ENCODE measurements around the gene PDSS2.
"Not testable (repeated sequence)": the region's sequence is repeated elsewhere in the genome, so short reads cannot be mapped to it uniquely, and the experiment has no call there.

PDSS2 gene

DNA sequence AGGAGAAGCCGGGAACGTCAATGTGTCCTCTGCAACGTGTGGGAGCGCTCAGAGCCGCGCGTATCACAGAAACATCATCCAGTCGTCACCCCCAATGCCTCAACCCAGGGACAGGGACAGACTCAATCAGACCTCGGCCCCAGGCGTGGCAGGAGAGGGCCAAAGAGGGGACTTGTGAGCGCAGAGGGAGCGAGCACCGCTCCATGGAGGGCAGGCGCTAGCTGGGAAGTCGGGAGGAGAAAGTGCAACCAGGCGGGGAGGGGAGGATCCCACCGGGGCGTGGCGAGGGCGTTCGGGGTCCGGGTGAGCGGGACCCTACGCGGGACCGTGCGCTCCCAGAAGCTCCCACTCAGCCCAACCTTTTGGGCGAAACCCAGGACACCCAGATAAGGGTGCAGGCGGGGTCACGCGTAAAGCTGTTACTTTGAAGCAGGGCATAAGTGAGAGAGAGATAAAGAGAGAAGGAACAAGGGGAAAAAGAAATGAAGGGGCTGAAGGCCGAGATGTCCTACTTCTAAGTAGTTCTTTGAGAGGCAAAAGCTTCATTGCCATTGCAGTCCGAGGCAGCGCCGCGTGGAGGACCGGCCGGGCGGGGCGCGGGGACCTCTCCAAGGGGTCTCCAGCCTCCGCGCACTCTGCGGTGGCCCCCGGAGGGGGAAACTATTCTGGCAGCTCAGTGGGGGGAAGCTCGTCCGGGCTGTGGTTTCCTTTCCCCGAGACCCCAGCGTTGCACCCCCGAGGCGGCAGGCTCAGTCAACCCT is 29.7 kb upstream of the PDSS2 start:
- Mint-ChIP-seq H3K27ac (peak overlapping the region; percentile 27), H3K36me3 (no peaks in the 10 kb centered on the region), H3K9me3 (no peaks in the 10 kb centered on the region), H3K4me3 (peak overlapping the region; percentile 87), H3K4me1 (peaks cover 23% of the 10 kb centered on the region)
- DNase-seq (ENCODE audit: low spot score in 2 of 2): peak; percentile 9 to 63
- peak; percentile 40 for ATAC-seq

GRCh38 chr6:107488174-107488874 is 29.0 kb upstream of the PDSS2 start:
- peak overlapping the region; percentile 87 for H3K4me3 Mint-ChIP-seq
- H3K4me1 Mint-ChIP-seq: peaks cover 23% of the 10 kb centered on the region
- DNase-seq (ENCODE audit: low spot score in 2 of 2) (no peak), ATAC-seq (no peak)
- H3K27ac Mint-ChIP-seq: peak overlapping the region; percentile 27
- no peaks in the 10 kb centered on the region for H3K36me3 Mint-ChIP-seq
- no peaks in the 10 kb centered on the region for H3K9me3 Mint-ChIP-seq

DNA sequence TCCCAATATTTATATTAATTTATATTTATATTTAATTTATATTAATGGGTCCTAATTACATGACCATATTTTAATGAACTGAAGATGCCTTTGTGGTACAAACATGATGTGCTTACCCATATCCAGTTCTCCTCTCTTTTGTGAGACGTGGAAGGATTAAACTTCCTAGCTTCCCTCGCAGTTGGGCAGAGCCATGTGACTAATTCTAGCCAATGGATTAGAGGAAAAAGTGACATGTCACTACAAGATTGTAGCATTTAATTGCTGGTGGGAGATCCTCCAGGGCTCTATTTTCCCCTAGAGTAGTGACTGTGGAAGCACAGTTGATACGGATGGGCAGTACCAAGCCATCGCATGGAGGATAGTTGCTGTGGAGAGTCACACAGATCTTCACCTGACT is 25.8 kb upstream of the PDSS2 start:
- Mint-ChIP-seq H3K4me1 (peaks cover 16% of the 10 kb centered on the region), H3K36me3 (no peaks in the 10 kb centered on the region), H3K27ac (no peak overlapping the region), H3K4me3 (no peak overlapping the region), H3K9me3 (no peaks in the 10 kb centered on the region)
- ATAC-seq (no peak), DNase-seq (ENCODE audit: low spot score in 2 of 2) (no peak)

DNA sequence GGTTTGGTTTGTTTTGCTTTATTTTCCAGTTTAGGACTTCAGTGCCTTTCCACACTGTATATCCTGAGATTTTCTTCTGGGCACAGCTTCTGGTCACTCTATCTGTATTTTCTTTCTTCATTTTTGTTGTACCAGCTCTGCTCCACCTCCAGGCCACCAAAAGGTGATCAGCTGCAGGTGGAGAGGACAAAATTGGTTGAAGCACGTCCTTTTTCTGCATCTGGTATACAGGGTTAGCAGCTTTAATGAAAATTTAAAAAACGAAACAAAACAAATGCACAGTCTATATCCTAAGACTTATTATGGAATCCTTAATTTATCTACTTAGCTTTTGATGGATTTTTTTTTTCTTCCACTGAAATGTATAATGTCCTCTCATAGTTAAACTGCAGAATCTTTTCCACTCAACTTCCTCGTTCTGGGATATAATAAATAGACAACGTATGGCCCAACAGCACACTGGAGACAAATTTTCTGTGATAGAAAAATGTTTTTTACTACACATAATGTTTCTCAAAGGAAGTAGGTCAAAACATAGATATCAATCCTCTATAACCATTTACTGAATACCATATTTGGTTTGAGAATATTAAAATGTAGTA is 19.8 kb upstream of the PDSS2 start:
- H3K27ac Mint-ChIP-seq: no peak overlapping the region
- no peaks in the 10 kb centered on the region for H3K4me1 Mint-ChIP-seq
- ATAC-seq (no peak), DNase-seq (ENCODE audit: low spot score in 2 of 2) (no peak)
- no peaks in the 10 kb centered on the region for H3K36me3 Mint-ChIP-seq
- no peak overlapping the region for H3K4me3 Mint-ChIP-seq
- no peaks in the 10 kb centered on the region for H3K9me3 Mint-ChIP-seq

DNA sequence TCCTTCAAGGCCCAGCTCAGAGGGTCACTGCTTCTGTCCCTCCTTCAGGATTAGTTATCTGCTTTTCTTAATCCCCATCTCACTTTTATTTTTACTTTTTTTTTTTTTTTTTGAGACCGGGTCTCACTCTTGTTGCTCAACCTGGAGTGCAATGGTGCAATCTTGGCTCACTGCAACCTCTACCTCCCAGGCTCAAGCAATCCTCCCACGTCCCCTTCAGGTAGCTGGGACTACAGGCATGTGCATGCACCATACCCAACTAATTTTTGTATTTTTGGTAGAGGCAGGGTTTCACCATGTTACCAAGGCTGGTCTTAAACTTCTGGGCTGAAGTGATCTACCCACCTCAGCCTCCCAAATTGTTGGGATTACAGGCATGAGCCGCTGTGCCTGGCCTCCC is 16.5 kb upstream of the PDSS2 start:
- not testable (repeated sequence) for H3K36me3 Mint-ChIP-seq; ATAC-seq; H3K9me3 Mint-ChIP-seq; H3K4me1 Mint-ChIP-seq; DNase-seq (ENCODE audit: low spot score in 2 of 2); H3K27ac Mint-ChIP-seq; H3K4me3 Mint-ChIP-seq

DNA sequence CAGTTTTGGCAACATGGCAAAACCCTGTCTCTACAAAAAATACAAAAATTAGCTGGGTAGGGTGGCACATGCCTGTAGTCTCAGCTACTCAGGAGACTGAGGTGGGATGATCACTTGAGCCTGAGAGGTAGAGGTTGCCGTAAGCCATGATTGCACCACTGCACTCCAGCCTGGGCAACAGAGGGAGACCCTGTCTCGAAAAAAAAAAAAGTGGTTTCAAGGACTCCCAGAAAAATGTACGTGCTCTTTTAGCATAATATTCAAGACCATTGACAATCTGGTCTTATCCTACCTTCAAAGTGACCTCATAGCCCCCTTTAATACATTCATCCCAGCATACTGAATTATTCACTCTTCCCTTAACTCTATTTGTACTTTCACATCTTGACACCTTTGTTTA is 16.0 kb upstream of the PDSS2 start:
- not testable (repeated sequence) for DNase-seq (ENCODE audit: low spot score in 2 of 2); H3K27ac Mint-ChIP-seq; ATAC-seq; H3K4me3 Mint-ChIP-seq; H3K36me3 Mint-ChIP-seq; H3K4me1 Mint-ChIP-seq; H3K9me3 Mint-ChIP-seq

- no peak overlapping the region for H3K27ac Mint-ChIP-seq
Observed at GRCh38 chr6:107473660-107474059, 14.3 kb upstream of the PDSS2 start.

DNA sequence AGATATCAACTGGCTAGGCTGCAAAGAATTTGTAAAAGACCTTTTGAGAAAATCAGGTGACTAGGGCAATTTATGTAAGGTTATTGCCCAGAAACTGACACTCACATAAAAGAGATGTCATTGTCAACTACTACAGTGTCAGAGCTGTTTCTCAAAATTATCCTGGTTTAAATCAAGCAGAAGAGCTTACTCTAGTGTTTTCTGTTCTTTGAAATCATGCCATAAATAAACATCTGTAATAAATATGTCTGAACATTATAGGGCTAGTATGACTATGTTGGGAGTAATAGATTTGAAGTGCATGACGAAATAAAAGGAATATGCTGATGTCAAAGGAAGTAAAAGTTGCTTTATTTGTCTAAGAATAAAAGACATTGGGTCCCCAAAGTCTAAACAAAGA is 11.0 kb upstream of the PDSS2 start:
- DNase-seq (ENCODE audit: low spot score in 2 of 2) (no peak), ATAC-seq (no peak)
- Mint-ChIP-seq H3K4me1 (no peaks in the 10 kb centered on the region), H3K4me3 (no peak overlapping the region), H3K36me3 (no peaks in the 10 kb centered on the region), H3K9me3 (no peaks in the 10 kb centered on the region), H3K27ac (no peak overlapping the region)

More at GRCh38 chr6:107473660-107474059, 14.3 kb upstream of the PDSS2 start:
- no peak overlapping the region for H3K4me3 Mint-ChIP-seq
- no peaks in the 10 kb centered on the region for H3K9me3 Mint-ChIP-seq
- H3K4me1 Mint-ChIP-seq: no peaks in the 10 kb centered on the region
- DNase-seq (ENCODE audit: low spot score in 2 of 2) (no peak), ATAC-seq (no peak)
- H3K36me3 Mint-ChIP-seq: no peaks in the 10 kb centered on the region

DNA sequence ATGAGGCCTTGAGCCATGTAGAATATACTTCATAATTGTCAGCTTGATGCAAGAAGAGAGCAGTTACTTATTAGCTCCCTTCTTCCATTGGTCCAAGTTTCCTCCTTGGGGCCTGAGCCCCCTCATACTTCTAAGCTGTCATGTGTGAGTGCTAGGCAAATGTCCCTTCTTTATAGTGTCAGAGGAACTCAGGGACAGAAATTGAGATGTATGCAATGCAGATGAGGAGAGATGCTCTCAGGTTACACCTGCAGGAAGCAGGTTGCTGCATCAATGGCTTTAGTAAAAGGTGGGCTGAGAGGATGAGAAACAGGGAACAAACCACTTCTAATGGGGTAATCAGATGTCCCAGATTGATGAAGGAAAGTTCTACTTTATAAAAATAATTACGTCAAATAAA is 6.7 kb upstream of the PDSS2 start:
- H3K4me3 Mint-ChIP-seq: no peak overlapping the region
- ATAC-seq (no peak), DNase-seq (ENCODE audit: low spot score in 2 of 2) (no peak)
- no peaks in the 10 kb centered on the region for H3K4me1 Mint-ChIP-seq
- H3K36me3 Mint-ChIP-seq: no peaks in the 10 kb centered on the region
- no peaks in the 10 kb centered on the region for H3K9me3 Mint-ChIP-seq
- H3K27ac Mint-ChIP-seq: no peak overlapping the region

DNA sequence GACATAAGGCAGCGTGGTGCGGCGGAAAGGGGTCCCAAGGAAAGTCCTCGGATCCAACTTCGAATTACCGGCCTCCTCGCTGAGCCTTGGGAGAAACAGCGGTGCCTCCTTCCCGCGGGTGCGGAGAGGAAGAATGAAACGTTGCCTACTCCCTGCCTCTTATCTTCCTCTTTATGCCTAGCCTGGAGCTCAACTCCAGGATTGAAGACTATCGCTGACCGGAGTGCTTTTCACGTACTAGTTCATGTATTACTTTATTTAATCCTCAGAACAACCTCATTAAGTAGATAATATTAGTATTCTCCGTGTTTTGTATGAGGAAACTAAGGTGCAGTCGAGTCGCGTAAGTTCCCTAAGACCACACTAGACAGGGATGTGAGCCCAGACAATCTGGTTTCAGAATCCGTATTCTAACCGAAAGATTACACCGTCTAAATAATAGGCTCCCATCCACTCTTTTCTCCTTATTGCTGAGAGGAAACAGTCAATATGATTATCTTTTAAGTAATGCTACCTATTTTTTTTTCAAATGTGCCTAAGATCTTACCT is 793 bp upstream of the PDSS2 start:
- no peak for ATAC-seq
- DNase-seq (ENCODE audit: low spot score in 2 of 2): no peak
- Mint-ChIP-seq H3K36me3 (peaks cover 9% of the 10 kb centered on the region), H3K9me3 (no peaks in the 10 kb centered on the region), H3K4me3 (peak overlapping the region; percentile 92), H3K4me1 (peaks cover 13% of the 10 kb centered on the region), H3K27ac (peak overlapping the region; percentile 95)

DNA sequence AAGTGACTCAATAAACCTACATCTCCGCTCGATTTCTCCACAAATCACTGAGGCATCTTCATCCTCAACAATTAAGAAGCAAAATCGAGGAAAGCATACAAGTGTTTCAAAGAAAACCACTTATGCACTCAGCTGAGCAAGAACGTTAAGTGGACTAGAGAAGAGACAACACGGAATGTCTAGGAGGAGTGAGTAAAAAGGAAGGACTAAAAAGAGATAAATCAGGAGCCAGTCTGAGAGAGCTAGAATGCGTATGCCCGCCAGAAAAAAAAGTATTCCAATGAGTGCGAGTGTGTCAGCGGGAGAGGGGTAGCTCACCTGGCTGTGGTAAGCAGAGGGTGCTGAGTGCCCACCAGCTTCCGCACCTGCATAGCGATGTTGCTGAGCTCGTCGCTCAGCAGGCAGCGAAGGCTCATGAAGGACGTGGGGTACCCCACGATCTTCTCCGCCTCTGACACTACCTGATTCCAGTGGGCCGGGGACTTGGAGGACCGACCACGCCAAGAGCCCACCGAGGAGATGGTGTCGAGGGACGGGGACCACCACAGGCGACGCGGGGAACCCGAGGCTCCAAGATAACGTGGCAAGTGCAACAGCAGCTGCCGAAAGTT is 587 bp downstream of the PDSS2 start:
- no peak for DNase-seq (ENCODE audit: low spot score in 2 of 2)
- Mint-ChIP-seq H3K4me1 (peaks cover 16% of the 10 kb centered on the region), H3K4me3 (peak overlapping the region; percentile 92), H3K9me3 (no peaks in the 10 kb centered on the region), H3K27ac (peak overlapping the region; percentile 95), H3K36me3 (peaks cover 9% of the 10 kb centered on the region)
- ATAC-seq: peak; percentile 37

GRCh38 chr6:107448776-107449175 is 10.6 kb downstream of the PDSS2 start:
- H3K4me3 Mint-ChIP-seq: no peak overlapping the region
- H3K9me3 Mint-ChIP-seq: peaks cover 13% of the 10 kb centered on the region
- ATAC-seq: no peak
- peaks cover 1% of the 10 kb centered on the region for H3K4me1 Mint-ChIP-seq
- peaks cover 4% of the 10 kb centered on the region for H3K36me3 Mint-ChIP-seq
- DNase-seq (ENCODE audit: low spot score in 2 of 2): no peak
- no peak overlapping the region for H3K27ac Mint-ChIP-seq

DNA sequence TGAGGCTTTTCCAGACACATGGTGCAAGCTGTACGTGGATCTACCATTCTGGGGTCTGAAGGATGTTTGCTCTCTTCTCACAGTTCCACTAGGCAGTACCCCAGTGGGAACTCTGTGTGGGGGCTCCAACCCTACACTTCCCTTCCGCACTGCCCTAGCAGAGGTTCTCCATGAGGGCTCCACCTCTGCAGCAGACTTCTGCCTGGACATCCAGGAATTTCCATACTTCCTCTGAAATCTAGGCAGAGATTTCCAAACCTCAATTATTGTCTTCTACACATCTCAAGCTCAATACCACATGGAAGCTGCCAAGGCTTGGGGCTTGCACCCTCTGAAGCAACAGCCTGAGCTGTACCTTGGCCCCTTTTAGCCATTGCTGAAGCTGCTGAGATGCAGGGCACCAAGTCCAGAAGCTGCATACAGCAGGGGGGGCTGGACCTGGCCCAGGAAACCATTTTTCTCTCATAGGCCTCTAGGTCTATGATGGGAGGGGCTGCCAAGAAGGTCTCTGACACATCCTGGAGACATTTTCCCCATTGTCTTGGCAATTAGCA is 11.6 kb downstream of the PDSS2 start:
- peaks cover 13% of the 10 kb centered on the region for H3K9me3 Mint-ChIP-seq
- no peak for ATAC-seq
- H3K36me3 Mint-ChIP-seq: peaks cover 4% of the 10 kb centered on the region
- H3K4me1 Mint-ChIP-seq: peaks cover 9% of the 10 kb centered on the region
- H3K4me3 Mint-ChIP-seq: no peak overlapping the region
- no peak overlapping the region for H3K27ac Mint-ChIP-seq
- DNase-seq (ENCODE audit: low spot score in 2 of 2): no peak

DNA sequence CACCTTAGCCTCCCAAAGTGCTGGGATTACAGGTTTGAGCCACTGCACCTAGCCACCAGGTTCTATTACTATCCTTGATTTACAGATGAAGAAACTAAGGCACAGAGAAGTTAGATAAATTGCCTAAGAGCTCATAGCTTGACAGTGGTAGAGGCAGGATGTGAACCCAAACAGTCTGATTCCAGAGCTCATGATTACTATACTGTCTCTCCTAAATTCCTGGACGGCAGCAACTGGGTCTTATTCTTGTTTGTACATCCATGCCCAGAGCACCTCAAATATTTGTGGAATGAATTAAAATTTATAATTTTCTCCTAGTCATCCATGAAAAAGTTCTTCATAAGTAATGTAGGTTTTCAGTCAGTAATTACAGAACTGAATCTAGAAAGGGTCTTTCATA is 15.1 kb downstream of the PDSS2 start:
- Mint-ChIP-seq H3K4me1 (peaks cover 25% of the 10 kb centered on the region), H3K36me3 (peaks cover 4% of the 10 kb centered on the region), H3K9me3 (peaks cover 10% of the 10 kb centered on the region), H3K27ac (no peak overlapping the region), H3K4me3 (no peak overlapping the region)
- DNase-seq (ENCODE audit: low spot score in 2 of 2): no peak
- ATAC-seq: no peak

GRCh38 chr6:107443608-107444267 is 15.6 kb downstream of the PDSS2 start:
- ATAC-seq (no peak), DNase-seq (ENCODE audit: low spot score in 2 of 2) (no peak)
- H3K27ac Mint-ChIP-seq: no peak overlapping the region
- H3K4me3 Mint-ChIP-seq: no peak overlapping the region
- peaks cover 6% of the 10 kb centered on the region for H3K9me3 Mint-ChIP-seq
- H3K36me3 Mint-ChIP-seq: peaks cover 4% of the 10 kb centered on the region
- H3K4me1 Mint-ChIP-seq: peaks cover 25% of the 10 kb centered on the region
